NK-92 treated with Interleukin-12 subunit alpha and Interleukin-12 subunit beta, amount 100 ng/mL, for 24 hours (cell line): ENCODE measurements around the gene SAV1.
"Not testable (repeated sequence)": the region's sequence is repeated elsewhere in the genome, so short reads cannot be mapped to it uniquely, and the experiment has no call there.

Source experiments
- DNase-seq: peaks from one replicate; lab custom pipeline; 2025; lab: John Stamatoyannopoulos, UW

The SAV1 gene

GRCh38 chr14:50665300-50665699 lies 2.8 kb downstream of the SAV1 start:
- DNase-seq = not testable (repeated sequence)

DNA sequence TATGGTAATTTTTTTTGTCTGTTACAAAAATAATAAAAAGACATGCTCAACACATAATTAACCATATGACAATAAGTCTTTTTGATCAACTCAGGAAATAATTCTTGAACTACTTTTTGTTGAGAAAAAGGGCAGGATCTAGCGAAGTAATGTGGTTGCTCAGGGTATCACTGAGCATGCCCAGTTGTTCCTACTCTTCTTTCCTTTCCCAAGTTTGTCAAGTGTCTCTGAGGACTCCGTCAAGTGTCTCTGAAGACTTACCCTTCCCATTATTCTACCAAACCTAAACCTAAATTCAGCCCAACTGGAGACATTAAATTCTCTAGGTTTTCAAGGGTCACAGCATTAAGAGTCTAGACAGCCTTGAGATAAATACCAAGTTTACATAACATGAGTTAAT lies 3.5 kb downstream of the SAV1 start:
- DNase-seq = not testable (repeated sequence)

GRCh38 chr14:50659327-50659974 lies 8.7 kb downstream of the SAV1 start:
- no peak for DNase-seq

DNA sequence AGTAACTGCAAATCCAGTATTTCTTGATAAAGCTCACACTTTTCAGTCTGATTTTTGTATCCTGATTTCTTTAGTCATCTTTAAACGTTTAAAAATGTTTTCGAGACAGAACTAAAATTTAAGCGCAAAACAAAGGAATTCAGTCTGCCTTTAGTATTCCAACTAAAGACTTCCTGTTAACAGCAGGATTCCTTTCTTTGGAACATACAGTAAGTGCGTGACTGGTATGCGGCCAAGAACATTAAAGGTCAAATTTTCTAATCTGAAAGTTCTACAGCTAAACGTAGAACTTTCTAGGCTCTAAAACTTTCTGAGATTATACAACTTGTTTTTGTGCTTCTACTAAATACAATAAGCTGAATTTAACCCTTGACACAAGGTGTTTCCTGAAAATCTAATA lies 9.9 kb downstream of the SAV1 start:
- no peak for DNase-seq

GRCh38 chr14:50657753-50658152 lies 10.4 kb downstream of the SAV1 start:
- no peak for DNase-seq

- no peak for DNase-seq
These were observed 11.3 kb downstream of the SAV1 start for GRCh38 chr14:50656776-50657175.

- no peak for DNase-seq
These were observed 18.4 kb downstream of the SAV1 start for GRCh38 chr14:50649691-50650090.

DNA sequence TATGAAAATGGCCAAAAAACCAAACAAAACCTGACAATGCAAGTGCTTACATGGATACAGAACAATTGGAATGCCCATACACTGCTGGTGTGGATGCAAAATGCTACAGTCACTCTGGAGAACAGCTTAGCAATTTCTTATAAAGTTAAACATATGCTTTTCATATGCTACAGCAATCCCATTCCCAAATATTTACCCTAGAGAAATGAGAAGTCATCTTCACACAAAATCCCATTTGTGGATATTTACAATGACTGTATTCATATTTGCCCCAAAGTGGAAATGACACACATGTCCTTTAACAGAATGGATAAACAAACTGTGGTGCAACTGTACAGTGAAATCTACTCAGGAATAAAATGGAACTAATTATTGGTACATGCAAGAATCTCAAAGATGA lies 20.4 kb downstream of the SAV1 start:
- DNase-seq = no peak

- no peak for DNase-seq
These were observed 20.8 kb downstream of the SAV1 start for GRCh38 chr14:50647282-50647681.

- DNase-seq = no peak
These were observed 33.0 kb downstream of the SAV1 start for GRCh38 chr14:50635141-50635540.

DNA sequence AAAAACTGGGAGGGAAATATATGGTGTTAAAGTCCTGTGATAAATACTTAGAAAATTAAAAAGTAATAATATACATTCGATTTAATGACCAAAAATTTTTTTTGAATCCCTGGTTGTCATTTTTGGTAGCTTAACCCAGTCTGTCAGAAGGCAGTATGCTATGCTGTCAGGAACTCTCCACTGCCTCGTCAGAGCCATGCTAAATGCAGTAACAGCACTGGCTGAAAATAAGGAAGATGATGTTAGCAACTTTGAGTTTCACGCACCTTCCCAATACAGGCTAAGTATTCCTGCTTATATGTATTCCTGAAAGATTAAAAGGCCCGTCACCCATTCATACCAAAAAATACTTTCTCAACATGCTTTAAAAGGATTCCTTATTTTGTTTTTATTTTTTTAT lies 34.2 kb downstream of the SAV1 start:
- DNase-seq = no peak

- no peak for DNase-seq
These were observed 36.7 kb downstream of the SAV1 start for GRCh38 chr14:50631408-50631821.

- not testable (repeated sequence) for DNase-seq
These were observed 43.2 kb downstream of the SAV1 start for GRCh38 chr14:50624947-50625346.

DNA sequence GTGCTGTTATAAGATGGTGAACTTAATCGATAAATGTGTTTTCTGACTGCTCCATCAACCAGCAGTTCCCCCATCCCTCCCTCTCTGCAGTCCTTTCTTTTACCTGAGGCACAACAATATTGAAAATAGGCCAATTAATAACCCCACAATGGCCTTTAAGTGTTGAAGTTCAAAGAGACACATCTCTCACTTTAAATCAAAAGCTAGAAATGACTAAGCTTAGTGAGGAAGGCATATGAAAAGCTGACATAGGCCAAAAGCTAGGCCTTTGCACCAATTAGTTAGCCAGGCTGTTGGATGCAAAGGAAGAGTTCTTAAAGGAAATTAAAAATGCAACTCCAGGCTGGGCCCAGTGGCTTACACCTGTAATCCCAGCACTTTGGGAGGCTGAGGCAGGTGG lies 43.7 kb downstream of the SAV1 start:
- DNase-seq = no peak

GRCh38 chr14:50622978-50623377 lies 45.1 kb downstream of the SAV1 start:
- no peak for DNase-seq

DNA sequence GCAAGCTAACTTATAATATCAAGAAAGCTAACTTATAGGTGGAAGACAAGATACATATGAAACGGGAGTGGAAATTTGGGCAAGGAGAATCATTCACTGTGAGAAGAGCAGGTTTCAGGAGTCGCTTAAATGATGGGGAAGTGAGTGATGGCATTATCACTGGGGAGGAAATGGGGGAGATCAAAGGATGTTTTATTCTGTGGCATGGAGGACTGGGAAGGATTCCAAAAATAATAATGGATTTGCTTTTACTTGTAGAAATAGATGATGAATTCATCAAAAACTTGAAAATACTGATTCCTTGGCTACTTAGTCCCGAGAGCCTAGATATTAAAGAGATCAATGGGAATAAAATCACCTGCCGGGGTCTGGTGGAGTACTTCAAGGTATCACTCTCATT lies 47.8 kb downstream of the SAV1 start:
- no peak for DNase-seq

- DNase-seq = no peak
These were observed 48.5 kb downstream of the SAV1 start for GRCh38 chr14:50619569-50620141.

- no peak for DNase-seq
These were observed 51.8 kb downstream of the SAV1 start for GRCh38 chr14:50616275-50616674.

DNA sequence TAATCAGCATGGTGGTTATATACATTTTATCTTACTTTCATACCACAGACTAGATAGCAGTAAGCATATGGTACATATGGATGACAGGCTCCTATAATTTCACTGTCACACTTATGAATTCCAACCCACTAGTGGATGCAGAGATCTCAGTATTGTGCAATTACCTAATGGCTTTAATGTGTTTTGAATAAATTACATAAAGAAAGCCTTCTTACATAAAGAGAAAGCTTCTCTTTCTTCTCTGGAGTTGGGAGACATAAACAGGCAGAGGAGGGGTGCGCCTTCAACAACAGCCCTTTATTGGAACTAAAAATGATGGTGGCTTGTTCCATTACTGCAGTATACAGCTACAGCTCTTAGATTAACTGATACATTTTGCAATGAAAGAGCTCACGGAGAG lies 52.6 kb downstream of the SAV1 start:
- no peak for DNase-seq

DNA sequence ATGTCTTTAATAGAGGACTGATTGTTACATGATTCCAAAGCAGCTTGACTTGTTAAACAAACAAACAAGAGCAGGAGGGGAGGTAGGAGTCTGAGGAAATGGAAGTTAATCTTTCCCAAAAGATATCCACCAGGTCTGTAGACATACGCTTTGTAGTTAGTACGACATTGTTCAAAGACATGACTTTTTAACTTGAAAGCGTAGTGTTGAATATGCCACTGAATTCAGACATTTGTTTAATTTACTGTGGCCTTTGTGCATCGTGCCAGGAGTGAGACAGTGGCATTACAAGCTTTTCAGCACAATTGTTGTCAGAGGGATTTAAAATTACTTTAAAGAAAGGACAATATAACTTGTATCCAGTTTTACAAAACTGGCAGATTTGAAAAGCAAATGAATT lies 53.0 kb downstream of the SAV1 start:
- DNase-seq = no peak

DNA sequence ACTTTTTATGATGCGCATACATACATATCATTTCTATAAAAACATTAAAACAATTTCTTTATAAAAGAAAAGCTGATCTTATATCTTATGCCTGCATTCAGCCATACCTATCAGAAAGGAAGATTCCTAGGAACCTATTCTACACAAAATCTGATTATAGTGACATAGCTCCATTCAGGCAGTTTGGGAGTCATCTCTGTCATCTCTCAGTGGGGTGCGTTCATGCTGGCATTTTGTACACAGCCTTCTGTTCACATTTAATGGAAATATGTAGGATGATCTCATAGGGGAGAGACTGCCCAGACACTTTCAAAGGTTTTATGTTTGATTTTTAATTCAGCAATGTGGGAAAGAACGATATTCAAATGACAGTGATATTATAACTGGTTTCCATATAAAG lies 55.3 kb downstream of the SAV1 start:
- DNase-seq = no peak

GRCh38 chr14:50610465-50610864 lies 57.6 kb downstream of the SAV1 start:
- DNase-seq = no peak

GRCh38 chr14:50608302-50608851 lies 59.7 kb downstream of the SAV1 start:
- DNase-seq = no peak

DNA sequence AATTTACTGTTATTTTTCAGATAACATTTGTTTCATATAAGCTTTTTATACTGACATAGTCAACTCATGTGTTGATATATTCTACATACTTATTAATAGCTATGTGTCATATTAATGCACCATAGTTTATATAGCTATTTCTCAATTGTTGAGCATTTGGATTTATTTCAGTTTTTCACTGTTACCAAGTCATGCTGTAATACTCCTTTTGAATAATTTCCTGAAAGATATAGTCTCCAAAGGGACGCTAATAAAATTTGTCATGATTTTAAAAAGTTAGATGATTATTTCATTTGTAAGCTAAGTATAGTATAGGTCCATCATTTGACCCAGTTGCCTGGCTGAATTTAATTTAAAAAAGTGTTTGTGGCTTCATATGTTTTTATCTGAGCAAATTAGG lies 60.3 kb downstream of the SAV1 start:
- DNase-seq = no peak
